Measurements from ENCODE around the gene ZBTB18. TPM values are rescaled to one million over a fixed set of nuclear protein-coding genes. Genes with fewer than 3 reads are reported as not detected.

Gene ZBTB18
- polyA plus RNA-seq, 1 donor = 27.3 TPM

- no peak for DNase-seq
Measured at GRCh38 chr1:244060686-244061085, 9.6 kb downstream of the ZBTB18 start.

- DNase-seq = no peak
Measured at GRCh38 chr1:244062156-244062725, 11.2 kb downstream of the ZBTB18 start.

- DNase-seq = no peak
Measured at GRCh38 chr1:244063498-244063897, 12.4 kb downstream of the ZBTB18 start.

- no peak for DNase-seq
Measured at GRCh38 chr1:244064621-244065020, 13.5 kb downstream of the ZBTB18 start.

GRCh38 chr1:244065063-244065793 lies 14.1 kb downstream of the ZBTB18 start:
- no peak for DNase-seq

GRCh38 chr1:244065960-244066388 lies 14.9 kb downstream of the ZBTB18 start:
- DNase-seq = no peak

- no peak for DNase-seq
Measured at GRCh38 chr1:244066954-244067716, 16.1 kb downstream of the ZBTB18 start.

- DNase-seq = no peak
Measured at GRCh38 chr1:244067893-244068292, 16.8 kb downstream of the ZBTB18 start.

- DNase-seq = no peak
Measured at GRCh38 chr1:244068567-244068966, 17.5 kb downstream of the ZBTB18 start.

GRCh38 chr1:244069326-244069898 lies 18.3 kb downstream of the ZBTB18 start:
- no peak for DNase-seq

- DNase-seq = no peak
Measured at GRCh38 chr1:244074559-244075171, 23.6 kb downstream of the ZBTB18 start.

GRCh38 chr1:244075247-244075722 lies 24.2 kb downstream of the ZBTB18 start:
- no peak for DNase-seq

- DNase-seq = no peak
Measured at GRCh38 chr1:244076740-244077139, 25.7 kb downstream of the ZBTB18 start.

- DNase-seq = no peak
Measured at GRCh38 chr1:244077473-244078220, 26.6 kb downstream of the ZBTB18 start.

- no peak for DNase-seq
Measured at GRCh38 chr1:244080343-244080929, 29.4 kb downstream of the ZBTB18 start.

- DNase-seq = no peak
Measured at GRCh38 chr1:244082969-244083368, 31.9 kb downstream of the ZBTB18 start.

GRCh38 chr1:244083383-244083943 lies 32.4 kb downstream of the ZBTB18 start:
- no peak for DNase-seq

- no peak for DNase-seq
Measured at GRCh38 chr1:244084763-244085162, 33.7 kb downstream of the ZBTB18 start.

- DNase-seq = no peak
Measured at GRCh38 chr1:244085891-244086290, 34.8 kb downstream of the ZBTB18 start.

- DNase-seq = no peak
Measured at GRCh38 chr1:244087021-244087560, 36.0 kb downstream of the ZBTB18 start.
